DOHH2 (cell line): ENCODE measurements around the gene SLC17A3.

Source experiments
- H3F3A ChIP-seq: fragments of 200-600 bp; sonication (generic), shearing (Covaris generic); 2 replicates; pipeline ENCODE4 v1.6.0; 2016; ENCODE audit warnings: antibody characterized with exemption, mild to moderate bottlenecking; ENCODE audit not compliant: control insufficient read depth, insufficient read depth
- H3K27ac ChIP-seq: fragments of 200-600 bp; sonication (generic); 2 replicates; pipeline ENCODE4 v1.5.1; 2014; ENCODE audit warnings: low read depth, mild to moderate bottlenecking, low read length, moderate library complexity
- H3K27me3 ChIP-seq: fragments of 200-600 bp; sonication (generic); 2 replicates; pipeline ENCODE4 v1.6.1; 2014; ENCODE audit warnings: mild to moderate bottlenecking, low read length, mixed read lengths; ENCODE audit not compliant: control insufficient read depth
- H3K36me3 ChIP-seq: fragments of 200-600 bp; sonication (generic); 2 replicates; pipeline ENCODE4 v1.6.1; 2014; ENCODE audit warnings: mild to moderate bottlenecking, low read length, moderate library complexity, mixed read lengths; ENCODE audit not compliant: control insufficient read depth
- H3K4me1 ChIP-seq: fragments of 200-600 bp; sonication (generic); 2 replicates; pipeline ENCODE4 v1.6.1; 2014; ENCODE audit warnings: mild to moderate bottlenecking, low read length, mixed read lengths; ENCODE audit not compliant: control insufficient read depth
- H3K4me2 ChIP-seq: fragments of 200-600 bp; sonication (generic); 2 replicates; pipeline ENCODE4 v1.6.0; 2014; ENCODE audit warnings: mild to moderate bottlenecking, low read length, moderate library complexity
- H3K4me3 ChIP-seq: fragments of 200-600 bp; sonication (generic); 2 replicates; pipeline ENCODE4 v1.5.1; 2014; ENCODE audit warnings: mild to moderate bottlenecking, low read length, mixed read lengths
- H3K79me2 ChIP-seq: fragments of 200-600 bp; sonication (generic); 2 replicates; pipeline ENCODE4 v1.6.1; 2014; ENCODE audit warnings: mild to moderate bottlenecking, low read length, mixed read lengths; ENCODE audit not compliant: control insufficient read depth
- H3K9me2 ChIP-seq: fragments of 200-600 bp; sonication (generic); replicated peaks from 2 replicates; pipeline ENCODE4 v1.6.1; 2014; ENCODE audit warnings: mild to moderate bottlenecking, low read length, mixed read lengths; ENCODE audit not compliant: control insufficient read depth
- H3K9me3 ChIP-seq: fragments of 200-600 bp; sonication (generic); 2 replicates; pipeline ENCODE4 v1.6.1; 2014; ENCODE audit warnings: antibody characterized with exemption, low read length, mixed read lengths; ENCODE audit not compliant: control insufficient read depth, insufficient read depth
- H4K20me1 ChIP-seq: fragments of 200-600 bp; sonication (generic); 2 replicates; pipeline ENCODE4 v1.6.0; 2014; ENCODE audit warnings: low read depth, mild to moderate bottlenecking, antibody characterized with exemption, low read length, moderate library complexity; ENCODE audit not compliant: control insufficient read depth, insufficient read depth
- CTCF ChIP-seq: fragments of 200-600 bp; sonication (generic); IDR thresholded peaks from one replicate; pipeline ENCODE4 v1.5.1; 2014; ENCODE audit warnings: antibody characterized with exemption, mild to moderate bottlenecking, low read depth, low read length; ENCODE audit not compliant: poor library complexity, severe bottlenecking
- EZH2phosphoT487 ChIP-seq: fragments of 200-600 bp; sonication (generic); IDR thresholded peaks from 2 replicates; pipeline ENCODE4 v1.6.1; 2017; ENCODE audit warnings: borderline replicate concordance, mild to moderate bottlenecking, antibody characterized with exemption, low read length, moderate library complexity, mixed read lengths

SLC17A3 gene

DNA sequence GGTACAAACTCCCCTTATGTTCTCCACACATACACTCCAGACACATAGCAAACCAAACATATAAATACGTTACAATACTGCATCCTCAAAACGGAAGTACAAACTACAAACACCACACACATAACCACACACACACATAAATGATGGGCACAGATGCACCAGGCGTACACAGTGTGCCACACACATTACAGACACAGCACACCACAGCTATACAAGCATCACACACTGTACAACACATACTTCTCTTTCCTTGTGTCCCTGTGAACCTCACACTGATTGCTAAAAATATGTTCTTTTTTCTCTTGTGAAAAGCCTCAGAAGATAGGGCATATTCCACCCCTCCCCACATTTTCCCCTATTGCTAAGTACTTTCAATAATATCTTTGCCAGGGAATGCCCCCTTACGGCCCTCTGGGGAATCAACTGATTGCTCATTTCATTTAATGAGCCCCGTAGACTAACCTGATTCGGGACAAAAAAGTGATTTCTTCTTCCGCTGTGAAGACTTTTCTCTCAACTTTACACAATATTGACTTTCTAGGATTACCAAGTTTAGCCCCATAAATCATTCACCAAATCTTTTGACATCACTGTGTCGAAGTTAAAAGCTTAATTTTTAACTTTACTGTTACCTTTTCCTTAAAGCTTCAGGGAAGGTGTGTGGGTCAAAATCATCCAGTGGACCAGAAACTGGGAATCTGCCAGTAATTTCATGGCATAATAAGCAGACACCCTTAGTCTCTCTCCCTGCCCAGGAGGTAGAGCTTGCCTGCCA lies 42.3 kb downstream of the SLC17A3 start, which contains the start of gene SLC17A1:
Gene SLC17A1 (minus strand): TSS at position 521 of the 775 bp plus-strand sequence. CDS start 1,495 bp downstream, outside the sequence.
- Histone ChIP-seq H3K79me2 (no peaks in the 10 kb centered on the region), H3K9me3 (no peaks in the 10 kb centered on the region), H3F3A (no peaks in the 10 kb centered on the region), H3K36me3 (no peaks in the 10 kb centered on the region), H3K27me3 (peaks cover 9% of the 10 kb centered on the region; the same call in 1 of the 2 replicates), H3K9me2 (no peaks in the 10 kb centered on the region), H3K4me2 (no peak within 1 kb of the TSS), H3K4me3 (no peak within 1 kb of the TSS), H3K27ac (no peak within 1 kb of the TSS), H4K20me1 (no peaks in the 10 kb centered on the region), H3K4me1 (no peaks in the 10 kb centered on the region)
- TF ChIP-seq CTCF (no peak), EZH2phosphoT487 (no peak)

DNA sequence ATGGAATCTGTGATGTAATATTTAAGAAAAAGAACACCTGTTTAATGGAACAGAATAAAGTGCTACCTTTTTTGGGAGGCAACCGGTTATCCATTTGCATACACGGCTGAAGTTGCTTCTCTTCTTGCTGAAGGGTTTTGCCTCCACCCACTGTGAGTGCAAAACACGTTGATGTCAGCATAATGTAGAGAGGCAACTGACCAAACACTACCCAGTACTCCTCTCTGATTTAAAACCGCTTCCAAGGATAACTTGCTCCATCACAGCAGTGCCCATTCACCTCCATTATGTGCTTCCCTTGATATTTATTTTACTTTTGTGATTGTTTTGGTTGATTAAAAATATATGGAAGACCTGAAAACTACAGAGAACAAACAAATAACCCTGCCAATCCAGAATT lies 43.6 kb downstream of the SLC17A3 start:
- Histone ChIP-seq H3K4me1 (no peaks in the 10 kb centered on the region), H3K4me2 (no peak overlapping the region), H3K4me3 (no peak overlapping the region)

DNA sequence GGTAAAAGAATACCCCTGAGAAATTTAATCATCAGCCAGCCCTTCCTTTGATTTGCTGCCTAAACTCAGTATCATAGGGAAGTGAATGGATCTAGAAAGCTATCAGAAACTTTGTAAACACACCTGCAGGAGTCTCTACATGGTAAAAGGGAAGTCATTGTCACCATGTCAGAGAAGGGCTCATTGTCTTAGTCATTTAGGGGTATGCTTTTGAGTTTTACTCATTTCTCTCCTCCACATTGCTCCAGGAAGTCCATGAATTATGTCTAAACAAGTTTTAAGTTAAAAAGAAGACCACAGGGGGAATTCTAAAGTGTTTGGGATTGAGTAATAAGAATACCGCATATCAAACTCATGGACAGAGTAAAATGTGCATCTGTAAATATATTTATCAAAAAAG lies 44.7 kb downstream of the SLC17A3 start:
- Histone ChIP-seq H3K79me2 (no peaks in the 10 kb centered on the region), H3K27ac (no peak overlapping the region), H3K4me1 (no peaks in the 10 kb centered on the region), H3K9me3 (no peaks in the 10 kb centered on the region), H3K4me3 (no peak overlapping the region), H3F3A (no peaks in the 10 kb centered on the region), H3K36me3 (no peaks in the 10 kb centered on the region), H3K9me2 (no peaks in the 10 kb centered on the region), H3K4me2 (no peak overlapping the region), H3K27me3 (peaks cover 18% of the 10 kb centered on the region; the same call in 1 of the 2 replicates), H4K20me1 (no peaks in the 10 kb centered on the region)
- TF ChIP-seq EZH2phosphoT487 (no peak), CTCF (no peak)

More for the DNA sequence above, 43.6 kb downstream of the SLC17A3 start:
- H3K27ac ChIP-seq, result no peak overlapping the region
- H3K79me2 ChIP-seq, result no peaks in the 10 kb centered on the region
- no peaks in the 10 kb centered on the region for H3F3A ChIP-seq
- no peaks in the 10 kb centered on the region for H3K9me3 ChIP-seq
- H4K20me1 ChIP-seq, result no peaks in the 10 kb centered on the region
- peaks cover 14% of the 10 kb centered on the region; the same call in 1 of the 2 replicates for H3K27me3 ChIP-seq
- no peaks in the 10 kb centered on the region for H3K9me2 ChIP-seq
- H3K36me3 ChIP-seq, result no peaks in the 10 kb centered on the region
- TF ChIP-seq EZH2phosphoT487 (no peak), CTCF (no peak)
